ENCODE results near the gene PFDN1. TPM values are rescaled to one million over a fixed set of nuclear protein-coding genes. Genes with fewer than 3 reads are reported as not detected.

Gene PFDN1
- total and polyA plus RNA-seq, 4 donors: 14.0 to 30.8 (median 20.7) TPM

- no peak overlapping the region for H3K27ac ChIP-seq (ENCODE audit: low read depth in 1 of 2, low read length in 2 of 2)
- H3K27me3 ChIP-seq (ENCODE audit: control insufficient read depth in 4 of 4, insufficient read depth in 4 of 4, low read length in 3 of 4): no peaks in the 10 kb centered on the region
- no peak for DNase-seq (ENCODE audit: low spot score)
- H3K36me3 ChIP-seq (ENCODE audit: control insufficient read depth in 4 of 4, insufficient read depth in 3 of 4, low read depth in 1 of 4, low read length in 3 of 4): peaks cover 0 to under 1% (median 0%) of the 10 kb centered on the region in 4 donors
- H3K4me1 ChIP-seq (ENCODE audit: control insufficient read depth in 4 of 4, insufficient read depth in 4 of 4, low read length in 3 of 4): peaks cover 0 to 8% (median 7%) of the 10 kb centered on the region in 4 donors
- no peak for TF ChIP-seq NR2F2 (IDR thresholded peaks at IDR 0.05)
- TF ChIP-seq TAF1 (conservative IDR thresholded peaks at IDR 0.05): no peak
- TF ChIP-seq HNF4G (IDR thresholded peaks at IDR 0.05): no peak
- no peak for TF ChIP-seq GABPA (IDR thresholded peaks at IDR 0.05 in 1 of 2, conservative IDR thresholded peaks at IDR 0.05 in 1 of 2)
- no peak for TF ChIP-seq RAD21 (IDR thresholded peaks at IDR 0.05)
- TF ChIP-seq JUND (IDR thresholded peaks at IDR 0.05): no peak
- TF ChIP-seq, protein P1, sequence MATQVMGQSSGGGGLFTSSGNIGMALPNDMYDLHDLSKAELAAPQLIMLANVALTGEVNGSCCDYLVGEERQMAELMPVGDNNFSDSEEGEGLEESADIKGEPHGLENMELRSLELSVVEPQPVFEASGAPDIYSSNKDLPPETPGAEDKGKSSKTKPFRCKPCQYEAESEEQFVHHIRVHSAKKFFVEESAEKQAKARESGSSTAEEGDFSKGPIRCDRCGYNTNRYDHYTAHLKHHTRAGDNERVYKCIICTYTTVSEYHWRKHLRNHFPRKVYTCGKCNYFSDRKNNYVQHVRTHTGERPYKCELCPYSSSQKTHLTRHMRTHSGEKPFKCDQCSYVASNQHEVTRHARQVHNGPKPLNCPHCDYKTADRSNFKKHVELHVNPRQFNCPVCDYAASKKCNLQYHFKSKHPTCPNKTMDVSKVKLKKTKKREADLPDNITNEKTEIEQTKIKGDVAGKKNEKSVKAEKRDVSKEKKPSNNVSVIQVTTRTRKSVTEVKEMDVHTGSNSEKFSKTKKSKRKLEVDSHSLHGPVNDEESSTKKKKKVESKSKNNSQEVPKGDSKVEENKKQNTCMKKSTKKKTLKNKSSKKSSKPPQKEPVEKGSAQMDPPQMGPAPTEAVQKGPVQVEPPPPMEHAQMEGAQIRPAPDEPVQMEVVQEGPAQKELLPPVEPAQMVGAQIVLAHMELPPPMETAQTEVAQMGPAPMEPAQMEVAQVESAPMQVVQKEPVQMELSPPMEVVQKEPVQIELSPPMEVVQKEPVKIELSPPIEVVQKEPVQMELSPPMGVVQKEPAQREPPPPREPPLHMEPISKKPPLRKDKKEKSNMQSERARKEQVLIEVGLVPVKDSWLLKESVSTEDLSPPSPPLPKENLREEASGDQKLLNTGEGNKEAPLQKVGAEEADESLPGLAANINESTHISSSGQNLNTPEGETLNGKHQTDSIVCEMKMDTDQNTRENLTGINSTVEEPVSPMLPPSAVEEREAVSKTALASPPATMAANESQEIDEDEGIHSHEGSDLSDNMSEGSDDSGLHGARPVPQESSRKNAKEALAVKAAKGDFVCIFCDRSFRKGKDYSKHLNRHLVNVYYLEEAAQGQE (IDR thresholded peaks at IDR 0.05): no peak
- TF ChIP-seq SP1 (IDR thresholded peaks at IDR 0.05): no peak
- no peak for TF ChIP-seq HNF4A (conservative IDR thresholded peaks at IDR 0.05)
- no peak for TF ChIP-seq ZBTB33 (IDR thresholded peaks at IDR 0.05)
- TF ChIP-seq CTCF (IDR thresholded peaks at IDR 0.05; ENCODE audit: low read depth, low read length, missing input control): no peak
- no peak for TF ChIP-seq ATF3 (IDR thresholded peaks at IDR 0.05)
- no peak for TF ChIP-seq FOXA2 (IDR thresholded peaks at IDR 0.05)
- no peak for TF ChIP-seq RXRA (IDR thresholded peaks at IDR 0.05)
- TF ChIP-seq EGR1 (IDR thresholded peaks at IDR 0.05; ENCODE audit: low read depth in 2 of 2): no peak
- TF ChIP-seq YY1 (IDR thresholded peaks at IDR 0.05): no peak
- TF ChIP-seq, protein P2, sequence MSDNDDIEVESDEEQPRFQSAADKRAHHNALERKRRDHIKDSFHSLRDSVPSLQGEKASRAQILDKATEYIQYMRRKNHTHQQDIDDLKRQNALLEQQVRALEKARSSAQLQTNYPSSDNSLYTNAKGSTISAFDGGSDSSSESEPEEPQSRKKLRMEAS (IDR thresholded peaks at IDR 0.05): no peak
- no peak for TF ChIP-seq FOXA1 (IDR thresholded peaks at IDR 0.05)
- no peak overlapping the region for H3K9ac ChIP-seq (ENCODE audit: low read depth in 1 of 2, low read length in 2 of 2)
- H3K9me3 ChIP-seq (ENCODE audit: control insufficient read depth in 4 of 4, low read length in 3 of 4): no peaks in the 10 kb centered on the region
- 85% methylated on average over 4 of the region's 4 CpGs for WGBS
- H3K4me3 ChIP-seq (ENCODE audit: low read depth in 1 of 3, low read length in 3 of 3): no peak overlapping the region
These were observed 36.7 kb upstream of the PFDN1 start for GRCh38 chr5:140339636-140340035.
